ENCODE measurements around the gene RAI2.

The RAI2 gene

GRCh38 chrX:17824980-17825379 is 36.1 kb downstream of the RAI2 start:
- in situ Hi-C loops (cut with MboI; ENCODE audit: low pct_unique_long_range_greater_than_20kb, low sequenced_read_pairs, unreplicated experiment), result no loop called here
- TF ChIP-seq, protein P1, sequence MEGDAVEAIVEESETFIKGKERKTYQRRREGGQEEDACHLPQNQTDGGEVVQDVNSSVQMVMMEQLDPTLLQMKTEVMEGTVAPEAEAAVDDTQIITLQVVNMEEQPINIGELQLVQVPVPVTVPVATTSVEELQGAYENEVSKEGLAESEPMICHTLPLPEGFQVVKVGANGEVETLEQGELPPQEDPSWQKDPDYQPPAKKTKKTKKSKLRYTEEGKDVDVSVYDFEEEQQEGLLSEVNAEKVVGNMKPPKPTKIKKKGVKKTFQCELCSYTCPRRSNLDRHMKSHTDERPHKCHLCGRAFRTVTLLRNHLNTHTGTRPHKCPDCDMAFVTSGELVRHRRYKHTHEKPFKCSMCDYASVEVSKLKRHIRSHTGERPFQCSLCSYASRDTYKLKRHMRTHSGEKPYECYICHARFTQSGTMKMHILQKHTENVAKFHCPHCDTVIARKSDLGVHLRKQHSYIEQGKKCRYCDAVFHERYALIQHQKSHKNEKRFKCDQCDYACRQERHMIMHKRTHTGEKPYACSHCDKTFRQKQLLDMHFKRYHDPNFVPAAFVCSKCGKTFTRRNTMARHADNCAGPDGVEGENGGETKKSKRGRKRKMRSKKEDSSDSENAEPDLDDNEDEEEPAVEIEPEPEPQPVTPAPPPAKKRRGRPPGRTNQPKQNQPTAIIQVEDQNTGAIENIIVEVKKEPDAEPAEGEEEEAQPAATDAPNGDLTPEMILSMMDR (IDR thresholded peaks at IDR 0.05; ENCODE audit: extremely low read depth, insufficient read depth, missing control alignments), result no peak
- no peak for DNase-seq (ENCODE audit: low spot score)

DNA sequence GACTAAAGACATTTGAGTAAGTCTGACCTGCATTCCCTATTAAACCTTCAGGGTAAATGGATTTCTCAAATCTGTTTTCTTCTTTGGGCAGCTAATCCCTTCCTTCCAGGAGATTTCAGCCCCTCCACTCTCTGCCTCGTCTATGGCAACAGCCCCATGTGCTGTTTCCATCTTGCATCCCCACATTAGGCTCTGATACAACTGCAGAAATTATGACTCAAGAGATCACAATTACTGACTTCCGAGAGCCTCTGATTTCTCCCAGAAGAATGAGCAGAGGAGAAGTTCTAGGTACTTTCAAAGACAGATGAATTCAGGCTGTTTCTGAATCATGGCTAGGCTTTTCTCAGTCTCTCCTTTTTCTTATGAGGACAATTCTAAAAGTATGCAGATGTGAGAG is 38.7 kb downstream of the RAI2 start:
- no peak for DNase-seq (ENCODE audit: low spot score)
- TF ChIP-seq, protein P1 (IDR thresholded peaks at IDR 0.05; ENCODE audit: extremely low read depth, insufficient read depth, missing control alignments), result no peak
- in situ Hi-C loops (cut with MboI; ENCODE audit: low pct_unique_long_range_greater_than_20kb, low sequenced_read_pairs, unreplicated experiment), result no loop called here

DNA sequence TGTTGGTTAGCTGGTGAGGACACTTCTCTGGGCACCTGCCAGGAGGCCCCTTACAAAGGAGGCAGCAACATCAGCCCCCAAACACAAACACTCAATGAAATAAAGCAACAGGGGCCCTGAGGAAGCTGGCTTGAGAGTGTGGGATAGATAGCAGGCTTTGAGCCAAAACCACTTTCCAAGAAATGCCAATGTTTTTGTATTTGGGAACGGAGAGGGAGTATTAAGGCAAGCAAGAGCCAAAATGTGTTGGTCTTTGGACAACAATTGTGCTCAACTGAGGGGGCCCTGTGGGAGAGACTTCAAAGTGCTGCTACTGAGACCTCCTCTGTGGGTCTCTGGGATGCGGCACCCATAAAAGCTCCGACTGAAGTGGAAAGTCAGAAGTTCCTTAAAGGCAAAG is 41.0 kb downstream of the RAI2 start:
- no peak for DNase-seq (ENCODE audit: low spot score)
- TF ChIP-seq, protein P1 (IDR thresholded peaks at IDR 0.05; ENCODE audit: extremely low read depth, insufficient read depth, missing control alignments), result no peak
- in situ Hi-C loops (cut with MboI; ENCODE audit: low pct_unique_long_range_greater_than_20kb, low sequenced_read_pairs, unreplicated experiment), result no loop called here

GRCh38 chrX:17818726-17819125 is 42.4 kb downstream of the RAI2 start:
- DNase-seq (ENCODE audit: low spot score), result no peak
- TF ChIP-seq, protein P1 (IDR thresholded peaks at IDR 0.05; ENCODE audit: extremely low read depth, insufficient read depth, missing control alignments), result no peak
- in situ Hi-C loops (cut with MboI; ENCODE audit: low pct_unique_long_range_greater_than_20kb, low sequenced_read_pairs, unreplicated experiment), result no loop called here

- in situ Hi-C loops (cut with MboI; ENCODE audit: low pct_unique_long_range_greater_than_20kb, low sequenced_read_pairs, unreplicated experiment), result no loop called here
- no peak for DNase-seq (ENCODE audit: low spot score)
- TF ChIP-seq, protein P1 (IDR thresholded peaks at IDR 0.05; ENCODE audit: extremely low read depth, insufficient read depth, missing control alignments), result no peak
Measured at GRCh38 chrX:17817251-17817650, 43.8 kb downstream of the RAI2 start.

GRCh38 chrX:17814557-17814956 is 46.5 kb downstream of the RAI2 start:
- in situ Hi-C loops (cut with MboI; ENCODE audit: low pct_unique_long_range_greater_than_20kb, low sequenced_read_pairs, unreplicated experiment), result no loop called here
- TF ChIP-seq, protein P1 (IDR thresholded peaks at IDR 0.05; ENCODE audit: extremely low read depth, insufficient read depth, missing control alignments), result no peak
- no peak for DNase-seq (ENCODE audit: low spot score)

DNA sequence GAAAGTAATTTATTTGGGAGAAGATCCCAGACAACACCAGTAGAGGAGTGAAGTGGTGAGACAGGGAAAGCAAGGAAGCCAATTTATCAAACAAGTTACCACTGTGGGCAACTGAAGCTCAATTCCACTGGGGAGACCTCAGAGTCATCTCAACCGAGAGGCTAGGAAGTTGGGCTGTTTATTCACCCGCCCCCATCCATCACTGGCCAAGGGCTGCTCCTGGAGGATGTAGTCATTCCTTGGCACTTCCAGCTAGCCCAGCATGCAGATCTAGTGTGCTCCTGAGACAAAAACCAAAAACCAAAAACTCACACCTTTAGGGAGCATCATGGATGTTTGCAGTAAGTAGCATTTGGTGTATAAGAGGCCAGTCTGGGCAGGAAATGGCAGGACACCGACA is 47.0 kb downstream of the RAI2 start:
- TF ChIP-seq, protein P1 (IDR thresholded peaks at IDR 0.05; ENCODE audit: extremely low read depth, insufficient read depth, missing control alignments), result no peak
- in situ Hi-C loops (cut with MboI; ENCODE audit: low pct_unique_long_range_greater_than_20kb, low sequenced_read_pairs, unreplicated experiment), result no loop called here
- DNase-seq (ENCODE audit: low spot score), result no peak

All from GM13977 (cell line).